Activated naive CD4-positive, alpha-beta T cell treated with anti-CD3 and anti-CD28 coated beads for 36 hours (primary cell): ENCODE measurements around the gene SFMBT2. TPM values are rescaled to one million over a fixed set of nuclear protein-coding genes. Genes with fewer than 3 reads are reported as not detected.
"Not testable (repeated sequence)": the region's sequence is repeated elsewhere in the genome, so short reads cannot be mapped to it uniquely, and the experiment has no call there.

Experiments used
- CTCF ChIA-PET: fragments of 350-600 bp; sonication (Branson Sonifier 250); formaldehyde crosslinking; loops from one replicate; lab custom pipeline; 2021; ENCODE audit warnings: antibody characterized with exemption; lab: Charles Lee
- DNase-seq: peaks from one replicate; pipeline ENCODE4 v3.0.0-alpha.2; 2020
- H3K27ac Mint-ChIP-seq: one replicate; pipeline ENCODE4 v1.8.0; 2021; ENCODE audit warnings: mild to moderate bottlenecking, mixed read lengths
- H3K27me3 Mint-ChIP-seq: one replicate; pipeline ENCODE4 v1.8.0; 2021; ENCODE audit warnings: low read depth, mixed read lengths
- H3K36me3 Mint-ChIP-seq: one replicate; pipeline ENCODE4 v1.8.0; 2021; ENCODE audit warnings: low read depth, mixed read lengths
- H3K4me1 Mint-ChIP-seq: one replicate; pipeline ENCODE4 v1.8.0; 2021; ENCODE audit warnings: low read depth, mixed read lengths
- H3K4me3 Mint-ChIP-seq: one replicate; pipeline ENCODE4 v1.8.0; 2021; ENCODE audit warnings: mild to moderate bottlenecking, moderate library complexity, mixed read lengths
- H3K9me3 Mint-ChIP-seq: one replicate; pipeline ENCODE4 v1.8.0; 2021; ENCODE audit warnings: mixed read lengths
- intact Hi-C: fragments of 100-400 bp; cut with micrococcal nuclease; formaldehyde crosslinking; loops from one replicate; pipeline ENCODE4 v1.15.1; 2023
- total RNA-seq, 2 experiments: library from RNA; stranded (reverse); gene quantifications; one replicate each; pipeline ENCODE4 v1.2.3, GENCODE V29; 2021

SFMBT2 gene
- total RNA-seq, 2 experiments from 2014 or later: 20.0 to 21.5 TPM

- Mint-ChIP-seq H3K9me3 (no peaks in the 10 kb centered on the region), H3K4me3 (no peak overlapping the region), H3K27me3 (no peaks in the 10 kb centered on the region), H3K36me3 (peaks cover 4% of the 10 kb centered on the region), H3K4me1 (peaks cover 68% of the 10 kb centered on the region), H3K27ac (no peak overlapping the region)
- CTCF ChIA-PET: interaction anchor here (1.2 kb wide), 2 partner anchors 8 to 12 kb away, joined by 3 read pairs; no protein-coding TSS in a partner anchor
- DNase-seq: peak; percentile 66
- intact Hi-C loops: loop anchor here (1.0 kb wide), 2 partner anchors 8 to 12 kb away; no protein-coding TSS in a partner anchor
These were observed 13.5 kb downstream of the SFMBT2 start for GRCh38 chr10:7397049-7398035.

- H3K4me1 Mint-ChIP-seq: peaks cover 69% of the 10 kb centered on the region
- H3K36me3 Mint-ChIP-seq, H3K4me3 Mint-ChIP-seq, DNase-seq, H3K9me3 Mint-ChIP-seq, CTCF ChIA-PET, intact Hi-C loops, H3K27me3 Mint-ChIP-seq, H3K27ac Mint-ChIP-seq: not testable (repeated sequence)
These were observed 18.5 kb downstream of the SFMBT2 start for GRCh38 chr10:7392301-7392700.

GRCh38 chr10:7391748-7392147, 19.1 kb downstream of the SFMBT2 start:
- Mint-ChIP-seq H3K4me1 (peaks cover 68% of the 10 kb centered on the region), H3K27me3 (no peaks in the 10 kb centered on the region), H3K4me3 (no peak overlapping the region), H3K36me3 (peaks cover 3% of the 10 kb centered on the region), H3K27ac (no peak overlapping the region), H3K9me3 (no peaks in the 10 kb centered on the region)
- CTCF ChIA-PET: no interaction called here
- no peak for DNase-seq
- intact Hi-C loops: no loop called here

DNA sequence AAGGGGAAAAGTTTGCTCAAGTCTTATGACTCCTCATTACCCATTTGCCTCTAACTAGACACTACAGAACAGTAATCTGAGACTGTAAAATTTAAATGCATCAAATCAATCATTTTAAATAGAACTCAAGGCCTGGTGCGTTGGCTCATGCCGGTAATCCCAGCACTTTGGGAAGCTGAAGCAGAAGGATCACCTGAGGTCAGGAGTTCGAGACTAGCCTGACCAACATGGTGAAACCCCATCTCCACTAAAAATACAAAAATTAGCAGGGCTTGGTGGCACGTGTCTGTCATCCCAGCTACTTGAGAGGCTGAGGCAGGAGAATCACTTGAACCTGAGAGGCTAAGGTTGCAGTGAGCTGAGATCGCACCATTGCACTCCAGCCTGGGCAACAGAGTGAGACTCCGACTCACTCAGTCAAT, 20.1 kb downstream of the SFMBT2 start:
- intact Hi-C loops, H3K9me3 Mint-ChIP-seq, H3K27me3 Mint-ChIP-seq, H3K27ac Mint-ChIP-seq, H3K36me3 Mint-ChIP-seq, CTCF ChIA-PET, H3K4me3 Mint-ChIP-seq, DNase-seq: not testable (repeated sequence)
- H3K4me1 Mint-ChIP-seq: peaks cover 65% of the 10 kb centered on the region

DNA sequence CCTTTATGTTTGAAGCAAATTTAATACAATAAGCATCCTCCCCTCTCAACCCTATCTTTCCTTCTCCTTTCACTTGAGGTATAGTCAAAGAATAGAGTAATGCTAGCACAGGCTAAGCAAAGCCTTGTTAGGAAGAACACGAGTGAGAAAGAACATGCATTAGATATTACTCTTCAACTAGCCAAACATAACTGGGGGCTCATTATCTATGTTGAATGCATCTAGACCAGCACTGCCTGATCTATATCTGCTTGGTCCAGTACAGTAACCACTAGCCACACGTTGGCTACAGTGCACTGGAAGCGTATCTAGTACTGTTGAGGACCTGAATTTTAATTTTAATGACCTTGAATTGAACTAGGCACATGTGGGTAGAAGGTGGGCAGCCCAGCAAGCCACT, 21.0 kb downstream of the SFMBT2 start:
- no peak overlapping the region for H3K4me3 Mint-ChIP-seq
- intact Hi-C loops: loop anchor here (1.0 to 2.0 kb wide), 2 partner anchors 7 to 133 kb away; no protein-coding TSS in a partner anchor

GRCh38 chr10:7389346-7389745, 21.5 kb downstream of the SFMBT2 start:
- Mint-ChIP-seq H3K36me3 (peaks cover 3% of the 10 kb centered on the region), H3K27me3 (no peaks in the 10 kb centered on the region), H3K9me3 (no peaks in the 10 kb centered on the region), H3K27ac (peak overlapping the region; percentile 63), H3K4me1 (peaks cover 66% of the 10 kb centered on the region), H3K4me3 (no peak overlapping the region)
- no peak for DNase-seq
- intact Hi-C loops: loop anchor here (1.0 to 2.0 kb wide), 2 partner anchors 8 to 133 kb away; no protein-coding TSS in a partner anchor
- CTCF ChIA-PET: interaction anchor here (0.8 kb wide), 1 partner anchor 9 kb away, joined by 3 read pairs; no protein-coding TSS in a partner anchor

More for the DNA sequence above, 21.0 kb downstream of the SFMBT2 start:
- Mint-ChIP-seq H3K4me1 (peaks cover 66% of the 10 kb centered on the region), H3K27me3 (no peaks in the 10 kb centered on the region), H3K36me3 (peaks cover 3% of the 10 kb centered on the region), H3K9me3 (no peaks in the 10 kb centered on the region), H3K27ac (peak overlapping the region; percentile 63)
- CTCF ChIA-PET: interaction anchor here (0.8 kb wide), 1 partner anchor 8 kb away, joined by 3 read pairs; no protein-coding TSS in a partner anchor
- no peak for DNase-seq

GRCh38 chr10:7388602-7389001, 22.2 kb downstream of the SFMBT2 start:
- H3K4me1 Mint-ChIP-seq: peaks cover 64% of the 10 kb centered on the region
- intact Hi-C loops: loop anchor here (1.0 to 2.0 kb wide), 2 partner anchors 9 to 132 kb away; no protein-coding TSS in a partner anchor

GRCh38 chr10:7388149-7388548, 22.7 kb downstream of the SFMBT2 start:
- H3K36me3 Mint-ChIP-seq, H3K4me3 Mint-ChIP-seq, H3K27me3 Mint-ChIP-seq, H3K27ac Mint-ChIP-seq, DNase-seq, CTCF ChIA-PET, H3K9me3 Mint-ChIP-seq: not testable (repeated sequence)
- peaks cover 66% of the 10 kb centered on the region for H3K4me1 Mint-ChIP-seq
- intact Hi-C loops: loop anchor here (2.0 kb wide), 1 partner anchor 131 kb away; no protein-coding TSS in a partner anchor

More at GRCh38 chr10:7388602-7389001, 22.2 kb downstream of the SFMBT2 start:
- Mint-ChIP-seq H3K4me3 (peak overlapping the region; percentile 36), H3K9me3 (no peaks in the 10 kb centered on the region), H3K27ac (peak overlapping the region; percentile 88), H3K27me3 (no peaks in the 10 kb centered on the region), H3K36me3 (peaks cover 3% of the 10 kb centered on the region)
- DNase-seq: peak; percentile 59
- CTCF ChIA-PET: no interaction called here

DNA sequence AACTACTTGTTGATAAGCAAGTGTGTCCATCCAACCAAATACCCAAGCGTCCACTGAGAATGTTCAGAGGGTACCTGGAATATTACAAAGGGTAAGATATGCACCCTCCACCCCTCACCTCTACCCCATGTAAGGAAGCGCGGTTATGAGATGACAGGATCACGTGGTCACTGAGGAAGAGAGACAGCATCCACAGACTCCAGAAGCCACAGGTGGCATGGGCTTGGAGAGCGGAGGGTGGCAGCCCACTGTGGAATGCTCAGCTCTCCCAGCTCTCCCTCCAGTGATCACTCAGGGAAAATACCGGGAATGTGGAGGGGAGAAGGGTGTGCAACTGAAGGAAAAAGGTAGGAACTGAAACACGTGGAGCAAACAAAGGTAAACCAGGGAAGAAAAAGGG, 25.7 kb downstream of the SFMBT2 start:
- intact Hi-C loops: no loop called here
- H3K9me3 Mint-ChIP-seq: no peaks in the 10 kb centered on the region
- CTCF ChIA-PET: interaction anchor here (1.1 kb wide), 1 partner anchor 24 kb away, joined by 3 read pairs; no protein-coding TSS in a partner anchor

GRCh38 chr10:7383442-7383841, 27.4 kb downstream of the SFMBT2 start:
- peak; percentile 34 for DNase-seq
- H3K9me3 Mint-ChIP-seq: no peaks in the 10 kb centered on the region
- peaks cover 23% of the 10 kb centered on the region for H3K36me3 Mint-ChIP-seq
- peak overlapping the region; percentile 20 for H3K27ac Mint-ChIP-seq
- intact Hi-C loops: no loop called here
- H3K4me3 Mint-ChIP-seq: no peak overlapping the region
- CTCF ChIA-PET: interaction anchor here (0.6 kb wide), 3 partner anchors 40 to 681 kb away, joined by 3 read pairs; no protein-coding TSS in a partner anchor
- H3K4me1 Mint-ChIP-seq: peaks cover 55% of the 10 kb centered on the region
- H3K27me3 Mint-ChIP-seq: no peaks in the 10 kb centered on the region

More for the DNA sequence above, 25.7 kb downstream of the SFMBT2 start:
- peaks cover 13% of the 10 kb centered on the region for H3K36me3 Mint-ChIP-seq
- no peak overlapping the region for H3K4me3 Mint-ChIP-seq
- peaks cover 59% of the 10 kb centered on the region for H3K4me1 Mint-ChIP-seq
- no peaks in the 10 kb centered on the region for H3K27me3 Mint-ChIP-seq
- DNase-seq: no peak
- no peak overlapping the region for H3K27ac Mint-ChIP-seq

DNA sequence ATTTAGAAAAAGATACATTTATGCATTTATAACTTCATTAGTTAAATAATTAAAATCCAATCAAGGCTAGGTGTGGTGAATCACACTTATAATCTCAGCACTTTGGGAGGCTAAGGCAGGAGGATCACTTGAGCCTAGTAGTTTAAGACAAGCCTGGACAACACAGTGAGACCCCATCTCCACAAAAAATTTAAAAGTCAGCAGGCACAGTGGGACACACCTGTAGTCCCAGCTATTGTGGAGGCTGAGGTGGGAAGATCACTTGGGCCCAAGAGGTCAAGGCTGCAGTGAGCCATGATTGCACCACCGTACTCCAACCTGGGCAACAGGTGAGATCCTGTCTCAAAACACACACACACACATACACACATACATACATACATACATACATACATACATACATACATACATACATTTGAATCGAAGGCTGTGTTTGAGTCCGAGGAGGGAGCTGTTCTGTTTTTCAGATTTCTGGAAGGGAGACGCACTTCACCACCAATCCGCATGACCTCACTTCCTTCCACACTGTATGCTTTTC, 30.1 kb downstream of the SFMBT2 start:
- H3K27ac Mint-ChIP-seq: no peak overlapping the region
- DNase-seq: no peak
- H3K36me3 Mint-ChIP-seq: peaks cover 30% of the 10 kb centered on the region
- CTCF ChIA-PET: no interaction called here
- intact Hi-C loops: no loop called here
- no peaks in the 10 kb centered on the region for H3K9me3 Mint-ChIP-seq
- H3K4me3 Mint-ChIP-seq: no peak overlapping the region
- H3K27me3 Mint-ChIP-seq: no peaks in the 10 kb centered on the region
- peaks cover 43% of the 10 kb centered on the region for H3K4me1 Mint-ChIP-seq
